HG02870 (cell line): ENCODE measurements around the gene CERS2.
A peak's percentile ranks its signal among the peaks of the same experiment; 100 is the strongest.

Experiments
- ATAC-seq: cut with Tn5 transposase; IDR thresholded peaks from one replicate; pipeline ENCODE4 v1.9.1; 2021; ENCODE audit warnings: mild to moderate bottlenecking, moderate library complexity; ENCODE audit not compliant: unreplicated experiment

Gene CERS2

GRCh38 chr1:150974580-150975478 lies at the start of gene CERS2:
Gene CERS2, minus strand, starts transcription at chr1:150974835. Its CDS starts 5,745 bp downstream, at chr1:150969090.
- peak; percentile 52 for ATAC-seq

- ATAC-seq, result no peak
Observed at GRCh38 chr1:151013518-151013917, 38.9 kb upstream of the CERS2 start.

- no peak for ATAC-seq
Observed at GRCh38 chr1:151012684-151013471, 38.2 kb upstream of the CERS2 start.

GRCh38 chr1:151011154-151011850 lies 36.7 kb upstream of the CERS2 start:
- ATAC-seq, result no peak

- ATAC-seq, result no peak
Observed at GRCh38 chr1:151010346-151010726, 35.7 kb upstream of the CERS2 start.

- no peak for ATAC-seq
Observed at GRCh38 chr1:151009674-151010345, 35.2 kb upstream of the CERS2 start.

GRCh38 chr1:151009206-151009587 lies 34.6 kb upstream of the CERS2 start:
- no peak for ATAC-seq

GRCh38 chr1:151008244-151009205 lies 33.9 kb upstream of the CERS2 start, which contains the start of gene PRUNE1:
Gene PRUNE1, plus strand, starts transcription at chr1:151008449. Its CDS starts 184 bp downstream, at chr1:151008633.
- ATAC-seq, result peak; percentile 58

- no peak for ATAC-seq
Observed at GRCh38 chr1:151007853-151008243, 33.2 kb upstream of the CERS2 start.

GRCh38 chr1:151006327-151007052 lies 31.9 kb upstream of the CERS2 start, which contains the start of gene MINDY1:
Gene MINDY1, minus strand, starts transcription at chr1:151006902. Its CDS starts 4,285 bp downstream, at chr1:151002617.
- no peak for ATAC-seq

GRCh38 chr1:151005729-151006319 lies 31.2 kb upstream of the CERS2 start:
- no peak for ATAC-seq

- no peak for ATAC-seq
Observed at GRCh38 chr1:151003180-151003579, 28.5 kb upstream of the CERS2 start.

- no peak for ATAC-seq
Observed at GRCh38 chr1:151002611-151003010, 28.0 kb upstream of the CERS2 start.

- no peak for ATAC-seq
Observed at GRCh38 chr1:151002051-151002450, 27.4 kb upstream of the CERS2 start.

GRCh38 chr1:151001602-151002001 lies 27.0 kb upstream of the CERS2 start:
- ATAC-seq, result no peak

- ATAC-seq, result no peak
Observed at GRCh38 chr1:151000408-151000807, 25.8 kb upstream of the CERS2 start.

GRCh38 chr1:150999926-151000325 lies 25.3 kb upstream of the CERS2 start:
- no peak for ATAC-seq

- ATAC-seq, result no peak
Observed at GRCh38 chr1:150999051-150999674, 24.5 kb upstream of the CERS2 start.
